ENCODE measurements around the gene TMEM151B. TPM values are rescaled to one million over a fixed set of nuclear protein-coding genes. Genes with fewer than 3 reads are reported as not detected.
A peak's percentile ranks its signal among the peaks of the same experiment; 100 is the strongest.

The TMEM151B gene
- total and polyA plus RNA-seq, 9 of the 15 experiments (the other 6 are each of a cell fraction or from before 2014, with no cell fraction given): not detected

GRCh38 chr6:44223319-44224028, 46.8 kb upstream of the TMEM151B start, which contains the start of gene SLC29A1 (continued):
- TF ChIP-seq E4F1 (CRISPR knock-in tag; IDR thresholded peaks at IDR 0.05; ENCODE audit: borderline replicate concordance): no peak
- TF ChIP-seq SREBF1 (IDR thresholded peaks at IDR 0.05; ENCODE audit: borderline replicate concordance, low read depth, low read length): no peak
- TF ChIP-seq ZBTB33 (CRISPR knock-in tag; IDR thresholded peaks at IDR 0.05): no peak; the same call in 1 of the 2 replicates
- no peak for TF ChIP-seq NFXL1 (CRISPR knock-in tag; IDR thresholded peaks at IDR 0.05)
- no peak for TF ChIP-seq CEBPZ (IDR thresholded peaks at IDR 0.05; ENCODE audit: borderline replicate concordance, low read depth, low read length)
- no peak for TF ChIP-seq CBFA2T3 (IDR thresholded peaks at IDR 0.05)
- TF ChIP-seq GTF2F1 (IDR thresholded peaks at IDR 0.05; ENCODE audit: low read depth, low read length): no peak
- TF ChIP-seq CREB3 (tag; conservative IDR thresholded peaks at IDR 0.05; ENCODE audit: low read depth): no peak
- TF ChIP-seq SRSF1 (IDR thresholded peaks at IDR 0.05; ENCODE audit: low read depth, low read length): no peak
- TF ChIP-seq BRCA1 (IDR thresholded peaks at IDR 0.05): no peak
- no peak for TF ChIP-seq BRCA1 (CRISPR knock-in tag; IDR thresholded peaks at IDR 0.05)
- TF ChIP-seq DMBX1 (CRISPR knock-in tag; IDR thresholded peaks at IDR 0.05; ENCODE audit: borderline replicate concordance): no peak
- TF ChIP-seq MLX (CRISPR knock-in tag; conservative IDR thresholded peaks at IDR 0.05): 0 out of 4 replicates have a peak, but pooled peaks of 1 of the 2 experiments have one; percentile 52
- TF ChIP-seq ZNF354B (CRISPR knock-in tag; IDR thresholded peaks at IDR 0.05): no peak

Data from K562 (cell line).